ENCODE measurements around the gene ACSS1.

Gene ACSS1

GRCh38 chr20:25044660-25045342, 13.1 kb downstream of the ACSS1 start:
- no peak for DNase-seq

DNA sequence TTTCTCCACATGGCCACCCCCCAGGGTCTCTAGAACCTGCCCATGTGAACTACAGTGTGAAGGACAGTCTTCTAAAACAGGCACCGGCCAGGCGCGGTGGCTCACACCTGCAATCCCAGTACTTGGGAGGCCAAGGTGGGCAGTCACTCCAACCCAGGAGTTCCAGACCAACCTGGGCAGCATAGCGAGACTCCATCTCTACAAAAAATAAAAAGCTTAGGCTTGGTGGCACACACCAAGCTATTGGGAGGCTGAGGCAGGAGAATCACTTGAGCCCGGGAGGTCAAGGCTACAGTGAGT, 13.7 kb downstream of the ACSS1 start:
- DNase-seq: no peak

DNA sequence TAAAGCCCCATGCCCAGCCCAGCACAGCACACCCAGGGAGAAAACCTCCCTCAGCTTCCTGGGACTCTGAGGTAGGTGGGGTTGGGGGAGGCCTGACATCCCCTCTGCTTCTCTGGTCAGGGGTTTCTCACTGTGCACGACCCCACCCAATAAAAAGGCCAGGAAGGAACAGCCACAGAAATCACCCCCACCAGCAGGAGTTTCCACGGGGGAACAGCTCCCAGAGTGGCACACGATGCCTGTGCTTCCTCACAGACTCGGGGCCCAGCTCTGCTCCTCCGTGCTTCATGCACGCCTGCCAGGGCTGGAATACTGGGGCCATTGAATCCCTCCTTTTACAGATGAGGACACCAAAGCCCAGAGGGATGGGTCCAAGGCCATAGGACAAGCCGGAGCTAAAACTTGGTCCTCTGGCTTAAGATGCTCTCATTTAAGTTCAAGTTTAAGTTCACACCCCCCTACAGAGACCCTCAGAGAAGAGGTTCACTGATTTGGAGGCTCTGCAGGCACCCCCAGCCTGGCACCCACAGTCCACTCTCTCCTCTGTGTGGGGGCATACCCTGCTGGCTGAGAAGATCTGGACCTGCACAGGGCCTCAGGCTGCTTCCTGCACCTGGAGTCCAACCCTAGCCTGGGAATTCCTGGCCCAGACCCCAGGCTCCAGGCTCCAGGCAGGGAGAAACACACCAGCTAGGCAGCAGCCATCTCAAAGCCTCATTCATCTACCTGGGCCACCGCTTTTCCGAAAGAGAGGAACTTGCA, 14.3 kb downstream of the ACSS1 start:
- no peak for DNase-seq

- DNase-seq: no peak
Observed at GRCh38 chr20:25042531-25043498, 15.1 kb downstream of the ACSS1 start.

- no peak for DNase-seq
Observed at GRCh38 chr20:25041813-25042530, 16.0 kb downstream of the ACSS1 start.

DNA sequence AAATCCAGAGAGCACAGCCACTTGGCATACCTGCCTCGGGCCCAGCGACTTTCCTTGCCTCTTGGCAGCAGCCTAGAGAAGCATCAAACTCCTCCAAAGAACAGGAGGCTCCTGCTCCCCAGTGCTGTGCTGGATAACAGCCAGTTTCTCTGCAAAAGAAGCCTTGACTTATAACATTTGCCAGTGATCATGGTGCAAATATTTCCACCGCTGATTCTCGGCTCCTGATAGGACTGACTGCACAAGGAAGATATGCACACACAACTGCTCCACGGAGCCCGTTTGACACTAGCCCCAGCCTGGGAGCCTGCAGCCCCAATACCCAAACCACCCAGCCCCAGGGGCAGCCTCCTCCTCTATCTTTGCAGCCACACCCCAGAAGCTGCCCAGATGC, 17.5 kb downstream of the ACSS1 start:
- DNase-seq: no peak

GRCh38 chr20:25039697-25040437, 18.1 kb downstream of the ACSS1 start:
- DNase-seq: no peak

GRCh38 chr20:25038591-25039015, 19.3 kb downstream of the ACSS1 start:
- no peak for DNase-seq

DNA sequence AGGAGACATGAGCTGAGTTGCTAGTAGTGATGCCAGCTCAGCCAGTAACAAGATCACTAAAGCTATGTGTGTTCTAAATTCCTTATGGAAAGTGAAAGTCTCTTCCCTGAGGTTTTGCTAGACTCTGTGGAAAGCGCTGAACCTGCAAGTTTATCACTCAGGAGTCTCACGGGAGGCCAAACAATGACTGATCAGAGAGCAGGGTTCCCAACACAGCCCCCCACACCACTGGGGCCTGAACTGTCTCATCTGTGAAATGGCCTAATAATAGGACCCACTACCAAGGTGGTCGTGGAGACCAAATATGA, 19.9 kb downstream of the ACSS1 start:
- no peak for DNase-seq

DNA sequence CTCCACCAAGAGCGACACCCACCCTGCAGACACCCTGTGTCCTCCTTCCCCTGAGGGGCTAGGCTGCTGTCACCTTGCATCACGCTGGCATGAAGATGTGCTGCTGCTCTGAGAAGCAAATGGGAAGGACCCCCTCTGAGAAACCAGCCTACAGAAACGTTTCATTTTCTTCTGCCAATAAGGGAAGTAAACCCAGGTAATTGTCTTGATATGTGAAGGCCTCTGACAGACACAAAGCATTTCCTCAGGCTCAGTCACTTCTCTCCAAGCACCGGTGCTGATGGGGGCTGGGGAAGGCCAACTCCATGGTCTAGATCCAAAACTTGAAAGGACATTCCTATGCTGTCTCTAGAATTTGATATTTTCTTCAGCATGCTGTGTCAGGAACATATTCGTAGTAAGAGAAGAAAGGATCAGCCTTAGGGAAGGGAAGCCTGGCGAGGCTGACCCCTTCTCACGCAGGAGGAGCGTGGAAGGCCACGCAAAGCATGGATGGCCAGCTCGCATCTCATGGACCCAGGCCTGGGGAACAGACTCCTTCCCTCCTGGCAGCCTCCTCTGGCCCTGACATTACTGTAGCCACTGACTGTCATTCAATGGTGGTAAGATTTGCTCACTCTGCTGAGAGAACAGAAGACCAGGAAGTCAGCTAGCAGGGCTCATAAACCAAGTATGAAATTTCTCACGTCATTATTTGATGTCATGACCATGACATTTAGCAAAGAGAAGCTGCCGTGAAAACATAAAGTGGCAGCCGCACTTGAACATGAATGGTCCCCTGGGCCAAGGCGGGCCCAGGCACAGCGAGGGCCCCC, 20.4 kb downstream of the ACSS1 start:
- no peak for DNase-seq

DNA sequence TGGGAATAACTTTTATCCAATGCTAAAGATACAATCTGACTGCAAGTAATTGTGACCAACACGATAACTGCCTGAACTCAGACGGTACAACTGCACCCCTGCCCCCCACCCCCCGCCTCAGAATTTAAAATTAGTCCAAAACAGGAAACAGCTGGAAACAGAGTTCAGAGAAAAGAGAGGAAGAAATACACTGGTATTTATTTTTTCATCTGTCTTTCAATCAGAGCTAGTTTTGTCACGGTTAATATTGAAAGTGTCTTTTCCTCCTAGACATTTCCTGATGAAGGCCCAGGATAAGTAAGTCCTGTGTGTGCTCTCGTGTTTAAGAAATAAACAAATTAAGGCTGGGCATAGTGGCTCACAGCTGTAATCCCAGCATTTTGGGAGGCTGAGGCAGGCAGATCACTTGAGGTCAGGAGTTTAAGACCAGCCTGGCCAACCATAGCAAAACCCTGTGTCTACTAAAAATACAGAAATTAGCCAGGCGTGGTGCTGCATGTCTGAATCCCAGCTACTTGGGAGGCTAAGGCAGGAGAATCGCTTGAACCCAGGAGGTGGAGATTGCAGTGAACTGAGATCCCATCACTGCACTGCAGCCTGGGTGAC, 21.5 kb downstream of the ACSS1 start:
- DNase-seq: no peak

DNA sequence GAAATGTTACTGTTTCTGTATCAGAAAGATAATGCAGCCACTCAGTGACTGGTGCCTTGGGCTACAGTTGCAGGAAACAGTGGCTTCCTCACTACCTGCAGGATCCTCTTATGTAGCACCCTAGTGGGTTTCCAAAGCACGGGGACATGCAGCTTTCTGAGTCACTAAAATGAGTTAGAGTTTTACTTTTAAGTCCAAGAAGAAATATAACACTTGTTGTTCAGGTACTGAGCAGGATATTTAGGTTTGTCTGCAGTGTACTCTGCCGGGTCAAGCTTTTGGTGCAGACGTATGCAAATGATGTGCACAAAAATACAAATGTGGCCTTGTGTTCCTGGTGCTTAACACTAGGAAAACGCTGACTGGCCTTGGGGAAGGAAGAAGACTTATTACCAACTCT, 22.0 kb downstream of the ACSS1 start:
- DNase-seq: no peak

DNA sequence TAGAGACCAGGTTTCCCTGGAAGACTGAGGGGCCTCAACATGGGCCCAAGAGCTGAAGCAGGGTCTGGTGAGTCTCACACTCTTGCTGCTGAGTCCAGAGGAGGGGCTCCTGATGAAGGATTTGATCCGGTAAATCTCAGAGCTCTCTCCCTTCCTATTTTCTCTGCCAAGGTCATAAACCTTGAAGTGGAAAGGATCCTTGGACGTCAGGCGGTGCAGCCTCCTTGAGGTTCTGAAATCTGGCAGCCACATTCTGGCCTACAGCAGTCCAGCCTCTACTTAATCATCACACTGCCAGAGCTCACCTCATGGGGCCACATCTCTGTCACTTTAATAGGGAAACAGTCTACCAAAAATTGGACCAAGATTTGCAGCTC, 24.0 kb downstream of the ACSS1 start:
- no peak for DNase-seq

DNA sequence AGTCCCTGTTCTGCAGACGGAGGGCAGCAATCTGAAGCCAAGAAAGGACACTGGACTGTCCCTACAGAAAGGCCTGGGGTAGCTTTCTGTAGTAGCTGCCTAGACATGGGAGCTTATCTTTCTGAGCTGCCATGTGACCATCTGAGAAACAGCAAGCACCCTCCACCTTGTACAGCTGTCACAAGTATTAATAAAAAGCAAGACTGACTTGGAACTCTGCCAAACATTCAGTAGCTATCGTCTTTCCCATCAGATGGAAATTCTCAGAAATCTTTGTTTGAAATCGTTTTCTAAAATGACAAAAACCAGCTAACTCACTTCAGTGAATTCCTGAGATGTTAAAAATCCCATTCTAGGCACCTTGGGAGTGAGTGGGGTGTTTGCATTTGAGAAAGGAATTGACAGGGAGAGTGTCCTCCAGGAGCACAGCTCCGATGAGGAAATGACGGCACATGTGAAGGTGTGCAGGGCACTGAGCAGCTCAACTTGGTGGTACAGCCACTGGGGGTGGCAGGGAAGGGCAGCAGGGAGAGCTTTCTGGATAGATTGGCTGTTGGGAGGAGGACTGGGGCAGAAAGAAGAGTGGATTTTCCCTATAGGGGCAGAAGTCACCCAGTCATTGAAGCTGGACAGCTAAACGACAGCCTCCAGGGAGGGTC, 24.5 kb downstream of the ACSS1 start:
- no peak for DNase-seq

- DNase-seq: no peak
Observed at GRCh38 chr20:25032478-25033264, 25.3 kb downstream of the ACSS1 start.

GRCh38 chr20:25032065-25032477, 25.9 kb downstream of the ACSS1 start:
- no peak for DNase-seq

- DNase-seq: no peak
Observed at GRCh38 chr20:25031241-25031640, 26.7 kb downstream of the ACSS1 start.

DNA sequence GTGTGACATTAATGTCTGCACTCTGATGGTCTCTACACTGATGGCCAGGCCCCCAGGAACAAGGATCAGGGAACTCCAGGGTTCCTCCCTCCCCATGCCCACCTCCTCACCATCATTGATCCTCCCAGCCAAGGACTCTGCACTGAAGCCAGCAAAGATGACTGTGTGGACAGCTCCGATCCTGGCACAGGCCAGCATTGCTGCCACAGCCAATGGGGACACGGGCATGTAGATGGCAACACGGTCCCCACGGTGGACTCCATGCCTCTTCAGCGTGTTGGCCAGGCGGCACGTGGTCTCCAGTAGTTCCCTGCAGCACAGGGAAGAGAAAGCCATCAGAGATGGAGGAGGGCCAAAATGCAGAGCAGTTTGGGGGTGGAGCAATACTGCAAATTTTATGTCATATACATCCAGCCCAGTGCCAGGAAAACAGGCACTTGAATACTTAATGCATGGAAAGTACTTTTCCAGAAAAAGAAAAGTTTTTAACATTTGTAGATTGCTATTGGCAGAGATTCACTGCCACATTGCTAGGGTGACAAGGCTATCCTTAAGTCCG, 27.2 kb downstream of the ACSS1 start:
- DNase-seq: no peak

GRCh38 chr20:25030007-25030648, 27.8 kb downstream of the ACSS1 start:
- no peak for DNase-seq
